ENCODE results near the gene SSR3. TPM values are rescaled to one million over a fixed set of nuclear protein-coding genes. Genes with fewer than 3 reads are reported as not detected.

The SSR3 gene
- total and polyA plus RNA-seq, 12 donors: 47.1 to 479 (median 116) TPM

GRCh38 chr3:156602424-156602823 lies 47.5 kb upstream of the SSR3 start:
- no peak overlapping the region for H3K27ac ChIP-seq

GRCh38 chr3:156601497-156601896 lies 46.6 kb upstream of the SSR3 start:
- Histone ChIP-seq H3K27me3 (no peaks in the 10 kb centered on the region), H3K4me3 (no peak overlapping the region), H3K27ac (no peak overlapping the region), H3K36me3 (replicated peaks in 1 of 2) (no peaks in the 10 kb centered on the region), H3K4me1 (replicated peaks in 1 of 2) (peaks cover 0 to 1% of the 10 kb centered on the region in 2 donors), H3K9me3 (replicated peaks in 1 of 3) (no peaks in the 10 kb centered on the region)
- WGBS, 4 donors: 68 to 86% (median 83%) methylated on average over 3 of the region's 3 CpGs
- intact Hi-C loops (cut with DNase I): no loop called here
- TF ChIP-seq CTCF (IDR thresholded peaks at IDR 0.05): no peak
- TF ChIP-seq POLR2A (IDR thresholded peaks at IDR 0.05): no peak
- no peak for DNase-seq

More at GRCh38 chr3:156602424-156602823, 47.5 kb upstream of the SSR3 start:
- no peak overlapping the region for H3K4me3 ChIP-seq
- H3K27me3 ChIP-seq: no peaks in the 10 kb centered on the region
- H3K9me3 ChIP-seq (replicated peaks in 1 of 3): no peaks in the 10 kb centered on the region
- H3K4me1 ChIP-seq (replicated peaks in 1 of 2): peaks cover 0 to 10% of the 10 kb centered on the region in 2 donors
- TF ChIP-seq POLR2A (IDR thresholded peaks at IDR 0.05): no peak
- no peak for TF ChIP-seq CTCF (IDR thresholded peaks at IDR 0.05)
- intact Hi-C loops (cut with DNase I): no loop called here
- H3K36me3 ChIP-seq (replicated peaks in 1 of 2): no peaks in the 10 kb centered on the region
- WGBS, 4 donors: 87 to 90% (median 89%) methylated on average over 2 of the region's 2 CpGs
- DNase-seq: no peak

- no peaks in the 10 kb centered on the region for H3K36me3 ChIP-seq (replicated peaks in 1 of 2)
- intact Hi-C loops (cut with DNase I): no loop called here
- no peaks in the 10 kb centered on the region for H3K27me3 ChIP-seq
- H3K9me3 ChIP-seq (replicated peaks in 1 of 3): no peaks in the 10 kb centered on the region
- H3K27ac ChIP-seq: no peak overlapping the region
- 86 to 90% (median 88%) methylated on average over 4 of the region's 4 CpGs for WGBS, 4 donors
- no peak for DNase-seq
- H3K4me3 ChIP-seq: no peak overlapping the region
- TF ChIP-seq POLR2A (IDR thresholded peaks at IDR 0.05): no peak
- TF ChIP-seq CTCF (IDR thresholded peaks at IDR 0.05): no peak
- no peaks in the 10 kb centered on the region for H3K4me1 ChIP-seq (replicated peaks in 1 of 2)
Observed at GRCh38 chr3:156600834-156601233, 45.9 kb upstream of the SSR3 start.

- no peak for DNase-seq
- Histone ChIP-seq H3K27me3 (no peaks in the 10 kb centered on the region), H3K4me1 (replicated peaks in 1 of 2) (no peaks in the 10 kb centered on the region), H3K9me3 (replicated peaks in 1 of 3) (no peaks in the 10 kb centered on the region), H3K27ac (no peak overlapping the region), H3K4me3 (no peak overlapping the region), H3K36me3 (replicated peaks in 1 of 2) (no peaks in the 10 kb centered on the region)
- no peak for TF ChIP-seq POLR2A (IDR thresholded peaks at IDR 0.05)
- TF ChIP-seq CTCF (IDR thresholded peaks at IDR 0.05): no peak
- 84 to 89% (median 85%) methylated on average over 9 of the region's 9 CpGs for WGBS, 4 donors
- intact Hi-C loops (cut with DNase I): no loop called here
Observed at GRCh38 chr3:156599089-156599874, 44.4 kb upstream of the SSR3 start.
